DND-41 (cell line): ENCODE measurements around the gene PITHD1.

Experiments
- CTCF ChIP-seq: IDR thresholded peaks from 2 replicates; pipeline ENCODE4 v1.5.1; 2012; ENCODE audit warnings: borderline replicate concordance, low read length, moderate library complexity, mild to moderate bottlenecking; ENCODE audit not compliant: poor library complexity, severe bottlenecking; ENCODE audit errors: extremely low read depth
- EZH2 ChIP-seq: IDR thresholded peaks from 3 replicates; pipeline ENCODE4 v1.6.1; 2012; ENCODE audit warnings: borderline replicate concordance, low read depth, mild to moderate bottlenecking, moderate library complexity, low read length, inconsistent platforms; ENCODE audit not compliant: severe bottlenecking

GRCh38 chr1:23768733-23769132, 9.5 kb upstream of the PITHD1 start:
- TF ChIP-seq CTCF (no peak), EZH2 (no peak)
